ENCODE results near the gene SIGLEC6.

- TF ChIP-seq, protein P1, sequence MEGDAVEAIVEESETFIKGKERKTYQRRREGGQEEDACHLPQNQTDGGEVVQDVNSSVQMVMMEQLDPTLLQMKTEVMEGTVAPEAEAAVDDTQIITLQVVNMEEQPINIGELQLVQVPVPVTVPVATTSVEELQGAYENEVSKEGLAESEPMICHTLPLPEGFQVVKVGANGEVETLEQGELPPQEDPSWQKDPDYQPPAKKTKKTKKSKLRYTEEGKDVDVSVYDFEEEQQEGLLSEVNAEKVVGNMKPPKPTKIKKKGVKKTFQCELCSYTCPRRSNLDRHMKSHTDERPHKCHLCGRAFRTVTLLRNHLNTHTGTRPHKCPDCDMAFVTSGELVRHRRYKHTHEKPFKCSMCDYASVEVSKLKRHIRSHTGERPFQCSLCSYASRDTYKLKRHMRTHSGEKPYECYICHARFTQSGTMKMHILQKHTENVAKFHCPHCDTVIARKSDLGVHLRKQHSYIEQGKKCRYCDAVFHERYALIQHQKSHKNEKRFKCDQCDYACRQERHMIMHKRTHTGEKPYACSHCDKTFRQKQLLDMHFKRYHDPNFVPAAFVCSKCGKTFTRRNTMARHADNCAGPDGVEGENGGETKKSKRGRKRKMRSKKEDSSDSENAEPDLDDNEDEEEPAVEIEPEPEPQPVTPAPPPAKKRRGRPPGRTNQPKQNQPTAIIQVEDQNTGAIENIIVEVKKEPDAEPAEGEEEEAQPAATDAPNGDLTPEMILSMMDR (IDR thresholded peaks at IDR 0.05), result no peak
- TF ChIP-seq POLR2A (IDR thresholded peaks at IDR 0.05), result no peak
Measured at GRCh38 chr19:51560339-51560738, 28.9 kb upstream of the SIGLEC6 start.

All from uterus (tissue), 2 donors.